Measurements from ENCODE around the gene SDC1.

Gene SDC1

DNA sequence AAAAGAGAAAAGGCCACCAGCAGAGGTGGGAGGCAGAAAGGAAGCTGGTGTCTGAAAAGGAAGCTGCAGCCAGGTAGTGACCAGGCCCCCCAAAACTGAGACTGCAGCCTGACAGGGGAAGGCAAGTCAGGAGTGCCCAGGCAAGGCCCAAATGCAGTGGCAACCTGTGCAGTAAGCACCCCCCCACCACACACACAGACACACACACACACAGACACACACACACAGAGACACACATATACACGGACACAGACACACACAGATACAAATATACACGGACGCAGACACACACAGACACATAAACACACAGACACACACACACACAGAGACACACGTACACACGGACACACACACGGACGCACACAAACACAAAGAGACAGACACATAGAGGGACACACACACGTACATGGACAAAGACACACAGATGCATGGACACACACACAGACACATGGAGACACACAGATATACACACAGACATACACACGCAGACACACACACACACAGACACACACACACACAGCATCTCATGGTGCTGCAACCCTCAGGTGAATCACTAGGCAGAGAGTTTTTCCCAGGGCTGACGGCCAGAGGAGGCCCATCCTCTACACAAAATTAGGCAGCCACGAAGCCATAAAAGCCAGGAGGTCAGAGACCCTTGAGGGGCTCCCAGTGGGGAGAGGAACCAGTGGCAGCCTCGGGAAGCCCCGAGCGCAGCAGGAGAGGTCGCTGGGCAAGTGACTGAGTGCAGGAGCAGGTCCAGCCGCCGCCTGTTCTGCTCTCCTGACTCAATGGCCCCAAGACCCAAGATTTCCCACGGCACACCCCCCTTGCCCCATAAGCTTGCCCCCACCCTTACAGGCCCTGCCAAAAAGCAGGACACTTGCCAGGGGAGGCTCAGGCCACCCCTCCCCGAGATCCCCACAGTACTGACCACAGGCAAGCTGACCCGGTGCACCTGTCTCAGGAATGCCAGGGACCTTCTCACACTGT lies 6.3 kb downstream of the SDC1 start:
- DNase-seq (ENCODE audit: low read depth, low spot score), result no peak
- no peak overlapping the region for H3K9ac ChIP-seq (ENCODE audit: insufficient read length)
- no peak overlapping the region for H3K27ac ChIP-seq

DNA sequence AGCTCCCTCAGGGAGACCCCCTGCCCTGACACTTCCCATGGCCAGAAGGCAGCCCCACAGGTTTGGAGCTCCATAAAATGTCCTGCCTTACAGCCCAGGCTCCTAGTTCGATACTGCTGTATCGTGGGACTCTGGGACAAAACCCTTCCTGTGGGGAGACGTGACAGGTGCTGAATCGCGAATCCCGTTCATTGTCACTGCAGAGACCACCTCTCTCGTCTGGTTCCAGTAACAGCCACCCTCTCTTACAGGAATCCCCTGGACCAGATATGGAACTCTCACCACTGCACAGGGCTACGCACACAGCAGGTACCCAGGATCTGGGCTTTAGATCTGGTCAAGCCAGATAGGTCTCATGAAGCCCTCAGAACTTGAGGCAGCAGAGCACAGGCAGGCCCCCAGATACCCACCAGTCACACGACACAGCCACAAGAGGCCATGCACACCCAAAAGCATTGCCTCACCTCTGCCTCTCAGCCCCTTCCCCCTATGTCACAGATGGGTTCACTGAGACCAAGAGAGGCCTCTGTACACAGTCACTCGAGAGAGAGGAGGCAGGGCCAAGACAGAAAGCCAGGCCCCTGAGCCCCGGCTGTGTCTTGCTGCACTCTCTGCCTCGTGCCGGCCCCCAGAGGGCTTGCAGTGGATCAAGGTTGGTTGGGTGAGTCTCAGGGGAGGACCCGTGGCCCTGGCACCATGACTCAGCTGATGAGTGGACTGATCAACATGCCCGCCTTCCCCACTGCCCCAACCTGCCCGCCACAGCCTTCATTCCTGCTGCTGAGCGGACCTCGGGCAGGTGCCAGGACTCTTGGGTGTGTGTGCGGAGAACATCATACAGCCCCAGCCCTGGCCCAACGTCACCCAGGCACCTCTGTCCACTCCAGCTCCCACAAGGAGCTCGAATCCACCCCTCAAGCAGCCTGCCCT lies 7.6 kb downstream of the SDC1 start:
- H3K4me3 ChIP-seq, result no peak overlapping the region
- no peak overlapping the region for H3K27ac ChIP-seq
- TF ChIP-seq FOXP2 (optimal IDR thresholded peaks at IDR 0.05; ENCODE audit: control extremely low read depth, extremely low read length, insufficient read depth), result no peak
- no peak for TF ChIP-seq POLR2AphosphoS5 (IDR thresholded peaks at IDR 0.05; ENCODE audit: borderline replicate concordance, low read depth, low read length)
- TF ChIP-seq EZH2 (IDR thresholded peaks at IDR 0.05), result no peak
- no peak for DNase-seq (ENCODE audit: low read depth, low spot score)
- no peaks in the 10 kb centered on the region for H3K9me3 ChIP-seq (ENCODE audit: low read depth, low read length)
- H3K36me3 ChIP-seq (ENCODE audit: insufficient read depth, low read length), result no peaks in the 10 kb centered on the region
- H3K9ac ChIP-seq (ENCODE audit: insufficient read length), result no peak overlapping the region

More for the DNA sequence above, 6.3 kb downstream of the SDC1 start:
- no peak for TF ChIP-seq FOXP2 (optimal IDR thresholded peaks at IDR 0.05; ENCODE audit: control extremely low read depth, extremely low read length, insufficient read depth)
- no peak for TF ChIP-seq EZH2 (IDR thresholded peaks at IDR 0.05)
- TF ChIP-seq POLR2AphosphoS5 (IDR thresholded peaks at IDR 0.05; ENCODE audit: borderline replicate concordance, low read depth, low read length), result no peak
- no peak overlapping the region for H3K4me3 ChIP-seq
- no peaks in the 10 kb centered on the region for H3K9me3 ChIP-seq (ENCODE audit: low read depth, low read length)
- H3K36me3 ChIP-seq (ENCODE audit: insufficient read depth, low read length), result no peaks in the 10 kb centered on the region

GRCh38 chr2:20216130-20217025 lies 8.6 kb downstream of the SDC1 start:
- Histone ChIP-seq H3K36me3 (ENCODE audit: insufficient read depth, low read length) (no peaks in the 10 kb centered on the region), H3K9ac (ENCODE audit: insufficient read length) (no peak overlapping the region), H3K27ac (no peak overlapping the region), H3K4me3 (no peak overlapping the region), H3K9me3 (ENCODE audit: low read depth, low read length) (no peaks in the 10 kb centered on the region)
- TF ChIP-seq POLR2AphosphoS5 (IDR thresholded peaks at IDR 0.05; ENCODE audit: borderline replicate concordance, low read depth, low read length), result no peak
- no peak for TF ChIP-seq FOXP2 (optimal IDR thresholded peaks at IDR 0.05; ENCODE audit: control extremely low read depth, extremely low read length, insufficient read depth)
- TF ChIP-seq EZH2 (IDR thresholded peaks at IDR 0.05), result no peak
- no peak for DNase-seq (ENCODE audit: low read depth, low spot score)

GRCh38 chr2:20215183-20216040 lies 9.5 kb downstream of the SDC1 start:
- H3K36me3 ChIP-seq (ENCODE audit: insufficient read depth, low read length), result no peaks in the 10 kb centered on the region
- no peak for TF ChIP-seq FOXP2 (optimal IDR thresholded peaks at IDR 0.05; ENCODE audit: control extremely low read depth, extremely low read length, insufficient read depth)
- no peak for TF ChIP-seq EZH2 (IDR thresholded peaks at IDR 0.05)
- no peak for TF ChIP-seq POLR2AphosphoS5 (IDR thresholded peaks at IDR 0.05; ENCODE audit: borderline replicate concordance, low read depth, low read length)
- H3K27ac ChIP-seq, result no peak overlapping the region
- no peak overlapping the region for H3K4me3 ChIP-seq
- no peak for DNase-seq (ENCODE audit: low read depth, low spot score)
- no peak overlapping the region for H3K9ac ChIP-seq (ENCODE audit: insufficient read length)
- no peaks in the 10 kb centered on the region for H3K9me3 ChIP-seq (ENCODE audit: low read depth, low read length)

- H3K9ac ChIP-seq (ENCODE audit: insufficient read length), result no peak overlapping the region
- H3K27ac ChIP-seq, result no peak overlapping the region
- no peak overlapping the region for H3K4me3 ChIP-seq
- H3K36me3 ChIP-seq (ENCODE audit: insufficient read depth, low read length), result no peaks in the 10 kb centered on the region
- TF ChIP-seq FOXP2 (optimal IDR thresholded peaks at IDR 0.05; ENCODE audit: control extremely low read depth, extremely low read length, insufficient read depth) (no peak), POLR2AphosphoS5 (IDR thresholded peaks at IDR 0.05; ENCODE audit: borderline replicate concordance, low read depth, low read length) (no peak), EZH2 (IDR thresholded peaks at IDR 0.05) (no peak)
- no peak for DNase-seq (ENCODE audit: low read depth, low spot score)
- H3K9me3 ChIP-seq (ENCODE audit: low read depth, low read length), result no peaks in the 10 kb centered on the region
Measured at GRCh38 chr2:20214566-20215182, 10.3 kb downstream of the SDC1 start.

DNA sequence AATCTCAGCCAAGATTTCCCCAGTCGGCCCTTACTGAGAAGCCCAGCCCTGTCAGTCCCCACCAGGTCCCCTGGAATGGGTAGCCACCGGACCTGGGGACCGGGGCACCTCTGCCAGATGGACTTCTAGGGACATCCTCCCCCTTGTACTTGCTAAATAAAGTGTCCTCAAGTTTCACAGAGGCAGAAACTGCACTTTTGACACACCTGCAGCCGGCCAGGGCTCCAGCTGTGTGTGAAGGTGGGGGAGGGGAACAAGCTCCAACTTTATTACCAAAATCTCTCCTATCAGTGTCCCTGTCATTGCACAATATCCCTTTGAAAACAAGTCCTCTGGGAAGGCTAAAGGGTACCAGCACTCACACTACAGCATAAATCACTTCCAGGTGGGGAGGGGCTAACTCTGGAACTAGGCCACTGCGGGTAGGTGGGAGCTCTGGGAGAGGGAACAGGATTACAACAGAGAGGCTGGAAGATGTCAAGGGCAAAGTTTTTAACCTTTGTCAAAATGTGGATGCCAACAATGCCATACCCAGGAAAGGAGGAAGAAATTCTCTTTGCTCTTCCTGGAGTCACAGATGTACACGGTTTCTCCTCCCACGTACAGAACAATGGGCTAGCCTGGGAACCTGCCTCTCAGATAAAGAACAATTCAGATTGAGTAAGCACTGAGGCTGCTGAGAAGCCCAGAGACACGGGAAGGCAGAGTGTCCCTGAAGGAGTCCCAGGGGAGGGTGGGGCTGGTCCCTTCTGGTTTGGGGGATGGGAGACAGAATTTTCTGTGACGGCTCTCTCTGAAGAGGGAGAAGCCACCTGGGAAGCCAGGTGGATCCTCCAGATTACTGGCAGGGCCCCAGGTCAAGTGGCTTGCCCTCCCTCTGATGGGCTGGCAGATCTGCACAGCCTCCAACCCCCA lies 11.0 kb downstream of the SDC1 start:
- Histone ChIP-seq H3K36me3 (ENCODE audit: insufficient read depth, low read length) (no peaks in the 10 kb centered on the region), H3K27ac (no peak overlapping the region), H3K9me3 (ENCODE audit: low read depth, low read length) (no peaks in the 10 kb centered on the region), H3K9ac (ENCODE audit: insufficient read length) (no peak overlapping the region), H3K4me3 (no peak overlapping the region)
- DNase-seq (ENCODE audit: low read depth, low spot score), result no peak
- TF ChIP-seq EZH2 (IDR thresholded peaks at IDR 0.05), result no peak
- TF ChIP-seq POLR2AphosphoS5 (IDR thresholded peaks at IDR 0.05; ENCODE audit: borderline replicate concordance, low read depth, low read length), result no peak
- TF ChIP-seq FOXP2 (optimal IDR thresholded peaks at IDR 0.05; ENCODE audit: control extremely low read depth, extremely low read length, insufficient read depth), result no peak

Measured in SK-N-MC (cell line).